Measurements from ENCODE around the gene RHCG. TPM values are rescaled to one million over a fixed set of nuclear protein-coding genes. Genes with fewer than 3 reads are reported as not detected.
A peak's percentile ranks its signal among the peaks of the same experiment; 100 is the strongest.

The RHCG gene
- 0.28 and 0.31 TPM in 2 replicates for total RNA-seq (2021)
- long read RNA-seq, partial matches to known transcripts, result 0 of 3 reads
- long read RNA-seq, other reads (novel, unspliced or antisense), result 0 of 3 reads

- Histone ChIP-seq H3T11ph (ENCODE audit: low read length) (no peak within 1 kb of the TSS), H2BK15ac (ENCODE audit: low read depth, low read length) (peak within 1 kb of the TSS; percentile 49; the same call in 1 of the 2 replicates), H3K79me1 (ENCODE audit: insufficient read depth, low read depth, low read length, poor library complexity, severe bottlenecking) (no peaks in the 10 kb centered on the region), H3K14ac (ENCODE audit: insufficient read depth, low read length) (no peak within 1 kb of the TSS), H3K79me2 (ENCODE audit: insufficient read depth, low read length) (no peaks in the 10 kb centered on the region), H3K9ac (ENCODE audit: extremely low read depth, insufficient read length, low read length) (no peak within 1 kb of the TSS), H2AFZ (ENCODE audit: low read length) (no peak within 1 kb of the TSS), H3K4me2 (ENCODE audit: insufficient read depth, insufficient read length, low read length) (peak within 1 kb of the TSS; percentile 43), H3K9me3 (ENCODE audit: control insufficient read depth, low read depth, low read length) (no peaks in the 10 kb centered on the region), H4K20me1 (ENCODE audit: control insufficient read depth, insufficient read depth, insufficient read length) (no peaks in the 10 kb centered on the region), H3K23ac (ENCODE audit: insufficient read length, low read depth, low read length) (no peak within 1 kb of the TSS), H2BK5ac (ENCODE audit: insufficient read length, low read length) (no peak within 1 kb of the TSS), H3K56ac (ENCODE audit: insufficient read length, low read depth, low read length) (no peak within 1 kb of the TSS), H3K27me3 (ENCODE audit: insufficient read depth, low read length) (peaks cover 4% of the 10 kb centered on the region), H2BK120ac (ENCODE audit: low read depth, low read length, poor library complexity, severe bottlenecking) (no peak within 1 kb of the TSS), H3K27ac (ENCODE audit: insufficient read length, low read depth, low read length) (no peak within 1 kb of the TSS), H3K4ac (ENCODE audit: low read depth, low read length) (no peak within 1 kb of the TSS), H2BK20ac (ENCODE audit: low read depth, low read length, poor library complexity, severe bottlenecking) (no peak within 1 kb of the TSS), H2BK12ac (ENCODE audit: insufficient read length, low read depth, low read length) (no peak within 1 kb of the TSS), H4K8ac (replicated peaks; ENCODE audit: insufficient read length, low read depth, low read length) (no peak within 1 kb of the TSS), H3K4me1 (ENCODE audit: insufficient read depth, low read length) (no peaks in the 10 kb centered on the region), H2AK5ac (ENCODE audit: insufficient read length, low read length) (no peak within 1 kb of the TSS), H3K18ac (ENCODE audit: insufficient read length, low read depth, low read length) (no peak within 1 kb of the TSS), H4K91ac (ENCODE audit: insufficient read length, low read depth, low read length) (no peak within 1 kb of the TSS), H4K5ac (ENCODE audit: insufficient read length, low read depth, low read length) (no peak within 1 kb of the TSS), H3K23me2 (ENCODE audit: insufficient read length, low read depth, low read length, poor library complexity, severe bottlenecking) (peaks cover 5% of the 10 kb centered on the region)
- no CpG with 5 or more reads among the region's 55 CpGs for WGBS (ENCODE audit: extremely low coverage, insufficient read length, low lambda C conversion rate)
- Mint-ChIP-seq H3K4me1 (peaks cover 4 to 9% of the 10 kb centered on the region in 2 experiments), H3K36me3 (ENCODE audit: insufficient read depth in 1 of 3, low read depth in 3 of 3) (no peaks in the 10 kb centered on the region), H3K9me3 (no peaks in the 10 kb centered on the region; a peak in 1 of 5 replicates), H3K27ac (no peak within 1 kb of the TSS), H3K27me3 (ENCODE audit: low read depth) (peaks cover 64% of the 10 kb centered on the region), H3K4me3 (peak within 1 kb of the TSS; percentile 55 to 81)
- DNase-seq, result peak; percentile 92
- TF ChIP-seq, protein P1, sequence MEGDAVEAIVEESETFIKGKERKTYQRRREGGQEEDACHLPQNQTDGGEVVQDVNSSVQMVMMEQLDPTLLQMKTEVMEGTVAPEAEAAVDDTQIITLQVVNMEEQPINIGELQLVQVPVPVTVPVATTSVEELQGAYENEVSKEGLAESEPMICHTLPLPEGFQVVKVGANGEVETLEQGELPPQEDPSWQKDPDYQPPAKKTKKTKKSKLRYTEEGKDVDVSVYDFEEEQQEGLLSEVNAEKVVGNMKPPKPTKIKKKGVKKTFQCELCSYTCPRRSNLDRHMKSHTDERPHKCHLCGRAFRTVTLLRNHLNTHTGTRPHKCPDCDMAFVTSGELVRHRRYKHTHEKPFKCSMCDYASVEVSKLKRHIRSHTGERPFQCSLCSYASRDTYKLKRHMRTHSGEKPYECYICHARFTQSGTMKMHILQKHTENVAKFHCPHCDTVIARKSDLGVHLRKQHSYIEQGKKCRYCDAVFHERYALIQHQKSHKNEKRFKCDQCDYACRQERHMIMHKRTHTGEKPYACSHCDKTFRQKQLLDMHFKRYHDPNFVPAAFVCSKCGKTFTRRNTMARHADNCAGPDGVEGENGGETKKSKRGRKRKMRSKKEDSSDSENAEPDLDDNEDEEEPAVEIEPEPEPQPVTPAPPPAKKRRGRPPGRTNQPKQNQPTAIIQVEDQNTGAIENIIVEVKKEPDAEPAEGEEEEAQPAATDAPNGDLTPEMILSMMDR (conservative IDR thresholded peaks at IDR 0.05), result peak; percentile 85
These were observed at the start of gene RHCG for GRCh38 chr15:89496155-89497098. Gene RHCG, minus strand, starts transcription at chr15:89496583. Its CDS starts 39 bp downstream, at chr15:89496544.

Measured in H9 (cell line).